PC-9 (cell line): ENCODE results near the gene SCN10A. TPM values are rescaled to one million over a fixed set of nuclear protein-coding genes. Genes with fewer than 3 reads are reported as not detected.

Experiments
- BruUV-seq: library from RNA; stranded (reverse); fragments of 400-500 nt; replicated peaks from 2 replicates; lab custom pipeline; 2021; lab: Mats Ljungman, UMichigan
- CTCF ChIA-PET: fragments of 300-600 bp; sonication (Branson Sonifier 250); formaldehyde crosslinking; loops from one replicate; lab custom pipeline; 2022; ENCODE audit warnings: antibody characterized with exemption; lab: Charles Lee
- POLR2A ChIA-PET: fragments of 300-600 bp; sonication (Branson Sonifier 250); formaldehyde crosslinking; loops from one replicate; lab custom pipeline; 2022; ENCODE audit warnings: antibody characterized with exemption; ENCODE audit not compliant: unreplicated experiment; lab: Charles Lee
- DNase-seq, 2 experiments: peaks; one replicate each; pipeline versions ENCODE4 v3.0.0 to v3.0.0-alpha.2; 2015 to 2022; ENCODE audit warnings: mixed read lengths in 1 of 2
- H2AFZ ChIP-seq: fragments of 200-600 bp; sonication (generic); 2 replicates; pipeline ENCODE4 v1.8.1; 2017; ENCODE audit warnings: antibody characterized with exemption
- H3F3A ChIP-seq: fragments of 200-600 bp; sonication (generic); 2 replicates; pipeline ENCODE4 v1.8.1; 2017; ENCODE audit warnings: antibody characterized with exemption, mild to moderate bottlenecking, low read depth; ENCODE audit not compliant: insufficient read depth
- H3K27ac ChIP-seq: fragments of 200-600 bp; sonication (generic); 2 replicates; pipeline ENCODE4 v1.6.1; 2016; ENCODE audit warnings: mixed run types
- H3K27me3 ChIP-seq: fragments of 200-600 bp; sonication (generic); 2 replicates; pipeline ENCODE4 v1.6.1; 2016; ENCODE audit warnings: low read depth, mixed run types; ENCODE audit not compliant: insufficient read depth
- H3K36me3 ChIP-seq: fragments of 200-600 bp; sonication (generic); 2 replicates; pipeline ENCODE4 v1.6.1; 2016; ENCODE audit warnings: low read depth, mixed run types
- H3K4me1 ChIP-seq: fragments of 200-600 bp; sonication (generic); replicated peaks from 2 replicates; pipeline ENCODE4 v1.6.1; 2016; ENCODE audit warnings: mixed run types; ENCODE audit not compliant: insufficient read depth
- H3K4me2 ChIP-seq: fragments of 200-600 bp; sonication (generic); 2 replicates; pipeline ENCODE4 v1.6.1; 2017; ENCODE audit warnings: mixed run types
- H3K4me3 ChIP-seq: fragments of 200-600 bp; sonication (generic); 2 replicates; pipeline ENCODE4 v1.6.1; 2016; ENCODE audit warnings: mixed run types
- H3K79me2 ChIP-seq: fragments of 200-600 bp; sonication (generic); 2 replicates; pipeline ENCODE4 v1.6.1; 2017; ENCODE audit warnings: low read depth, mixed run types
- H3K9me2 ChIP-seq: fragments of 200-600 bp; sonication (generic); 2 replicates; pipeline ENCODE4 v1.8.1; 2017; ENCODE audit warnings: mild to moderate bottlenecking; ENCODE audit not compliant: insufficient read depth
- H3K9me3 ChIP-seq: fragments of 200-600 bp; sonication (generic); 2 replicates; pipeline ENCODE4 v1.8.1; 2016; ENCODE audit warnings: low read depth; ENCODE audit not compliant: insufficient read depth
- H4K20me1 ChIP-seq: fragments of 200-600 bp; sonication (generic); 2 replicates; pipeline ENCODE4 v1.8.1; 2017; ENCODE audit not compliant: insufficient read depth
- CTCF ChIP-seq: fragments of 200-600 bp; sonication (generic); conservative IDR thresholded peaks from 2 replicates; pipeline ENCODE4 v1.6.1; 2017; ENCODE audit warnings: mixed run types, antibody characterized with exemption, mild to moderate bottlenecking, moderate library complexity
- EZH2 ChIP-seq: fragments of 200-600 bp; sonication (generic); IDR thresholded peaks from 2 replicates; pipeline ENCODE4 v1.8.0; 2017; ENCODE audit warnings: antibody characterized with exemption, low read depth
- intact Hi-C: fragments of 100-400 bp; cut with micrococcal nuclease; formaldehyde crosslinking; loops from one replicate; pipeline ENCODE4 v1.10.0; 2022; ENCODE audit not compliant: unreplicated experiment
- total RNA-seq: library from RNA; stranded (reverse); gene quantifications from 2 replicates; pipeline ENCODE4 v1.2.3, GENCODE V29; 2021

The SCN10A gene
- total RNA-seq, 1 experiment from 2014 or later, result not detected

GRCh38 chr3:38805765-38806386, 10.1 kb downstream of the SCN10A start:
- H3K9me2 ChIP-seq, result no peaks in the 10 kb centered on the region; the same call in 1 of the 2 replicates
- DNase-seq, result peak; percentile 33 to 51
- H3K4me3 ChIP-seq, result no peak overlapping the region
- POLR2A ChIA-PET, result no interaction called here
- no peaks in the 10 kb centered on the region for H3K27me3 ChIP-seq
- no peaks in the 10 kb centered on the region for H3K9me3 ChIP-seq
- no peaks in the 10 kb centered on the region for H3K36me3 ChIP-seq
- intact Hi-C loops, result no loop called here
- no peaks in the 10 kb centered on the region for H3K79me2 ChIP-seq
- no peaks in the 10 kb centered on the region for H4K20me1 ChIP-seq
- no peak overlapping the region for H2AFZ ChIP-seq
- CTCF ChIA-PET, result no interaction called here
- H3K27ac ChIP-seq, result no peak overlapping the region
- H3F3A ChIP-seq, result no peaks in the 10 kb centered on the region
- no peak overlapping the region for H3K4me2 ChIP-seq
- BruUV-seq, result no TSS peak
- TF ChIP-seq CTCF (no peak), EZH2 (no peak)
- no peaks in the 10 kb centered on the region for H3K4me1 ChIP-seq

- ChIA-PET POLR2A (no interaction called here), CTCF (no interaction called here)
- H3K27ac ChIP-seq, result no peak overlapping the region
- no peaks in the 10 kb centered on the region for H4K20me1 ChIP-seq
- H3F3A ChIP-seq, result no peaks in the 10 kb centered on the region
- no peak overlapping the region for H3K4me2 ChIP-seq
- no peaks in the 10 kb centered on the region for H3K79me2 ChIP-seq
- BruUV-seq, result no TSS peak
- no peaks in the 10 kb centered on the region for H3K36me3 ChIP-seq
- no peaks in the 10 kb centered on the region; the same call in 1 of the 2 replicates for H3K9me2 ChIP-seq
- intact Hi-C loops, result no loop called here
- no peaks in the 10 kb centered on the region for H3K4me1 ChIP-seq
- no peaks in the 10 kb centered on the region for H3K9me3 ChIP-seq
- H2AFZ ChIP-seq, result no peak overlapping the region
- no peaks in the 10 kb centered on the region for H3K27me3 ChIP-seq
- no peak for TF ChIP-seq CTCF
- TF ChIP-seq EZH2, result no peak
- H3K4me3 ChIP-seq, result no peak overlapping the region
- no peak for DNase-seq
Observed at GRCh38 chr3:38805004-38805403, 11.0 kb downstream of the SCN10A start.

GRCh38 chr3:38800511-38800910, 15.5 kb downstream of the SCN10A start:
- TF ChIP-seq CTCF (no peak), EZH2 (no peak)
- Histone ChIP-seq H4K20me1 (no peaks in the 10 kb centered on the region), H3K79me2 (no peaks in the 10 kb centered on the region), H2AFZ (no peak overlapping the region), H3K4me3 (no peak overlapping the region), H3K27me3 (no peaks in the 10 kb centered on the region), H3K36me3 (no peaks in the 10 kb centered on the region), H3F3A (no peaks in the 10 kb centered on the region), H3K4me2 (no peak overlapping the region), H3K9me3 (no peaks in the 10 kb centered on the region), H3K9me2 (no peaks in the 10 kb centered on the region; the same call in 1 of the 2 replicates), H3K27ac (no peak overlapping the region), H3K4me1 (no peaks in the 10 kb centered on the region)
- CTCF ChIA-PET, result no interaction called here
- no peak for DNase-seq
- BruUV-seq, result no TSS peak
- intact Hi-C loops, result no loop called here
- POLR2A ChIA-PET, result no interaction called here
